NCI-H460 (cell line): Measurements from ENCODE around the gene SECTM1. TPM values are rescaled to one million over a fixed set of nuclear protein-coding genes. Genes with fewer than 3 reads are reported as not detected.
"Not testable (repeated sequence)": the region's sequence is repeated elsewhere in the genome, so short reads cannot be mapped to it uniquely, and the experiment has no call there.

Experiments used
- DNase-seq: peaks from one replicate; pipeline ENCODE4 v3.0.0-alpha.2; 2016; ENCODE audit warnings: low read depth; ENCODE audit errors: extremely low read depth
- polyA plus RNA-seq: library from polyadenylated mRNA; depleted of rRNA; stranded (reverse); fragments of >200 nt; gene quantifications from 2 replicates; pipeline ENCODE4 v1.2.3, GENCODE V29; 2014; cell fraction: nucleus; rRNA removed
- total RNA-seq: library from RNA; depleted of rRNA; stranded (reverse); fragments of >200 nt; shearing (Covaris generic); gene quantifications from 2 replicates; pipeline ENCODE4 v1.2.3, GENCODE V29; 2014; rRNA removed

Gene SECTM1
- total RNA-seq, result 13.0 and 19.3 TPM in 2 replicates
- polyA plus RNA-seq, result 14.4 and 23.8 TPM in 2 replicates

- DNase-seq, result no peak
Observed at GRCh38 chr17:82333279-82334171, at the start of gene SECTM1. TSS of gene SECTM1 (minus strand) at chr17:82333766. CDS start at chr17:82327240, 6,526 bp downstream.

- DNase-seq, result no peak
Observed at GRCh38 chr17:82382933-82383255, 49.3 kb upstream of the SECTM1 start.

- DNase-seq, result not testable (repeated sequence)
Observed at GRCh38 chr17:82382220-82382932, 48.8 kb upstream of the SECTM1 start.

GRCh38 chr17:82381703-82382009 lies 48.1 kb upstream of the SECTM1 start:
- DNase-seq, result not testable (repeated sequence)

- DNase-seq, result no peak
Observed at GRCh38 chr17:82380860-82381702, 47.5 kb upstream of the SECTM1 start.

- DNase-seq, result no peak
Observed at GRCh38 chr17:82378741-82379021, 45.1 kb upstream of the SECTM1 start.

GRCh38 chr17:82377924-82378740 lies 44.6 kb upstream of the SECTM1 start:
- no peak for DNase-seq

GRCh38 chr17:82377294-82377693 lies 43.7 kb upstream of the SECTM1 start:
- not testable (repeated sequence) for DNase-seq

GRCh38 chr17:82376042-82376730 lies 42.6 kb upstream of the SECTM1 start:
- DNase-seq, result no peak

GRCh38 chr17:82375359-82376041 lies 41.9 kb upstream of the SECTM1 start:
- no peak for DNase-seq

GRCh38 chr17:82374626-82375331 lies 41.2 kb upstream of the SECTM1 start:
- DNase-seq, result no peak

GRCh38 chr17:82373731-82374625 lies 40.4 kb upstream of the SECTM1 start:
- no peak for DNase-seq

GRCh38 chr17:82373072-82373452 lies 39.5 kb upstream of the SECTM1 start:
- not testable (repeated sequence) for DNase-seq

GRCh38 chr17:82372249-82373071 lies 38.9 kb upstream of the SECTM1 start:
- DNase-seq, result no peak

- no peak for DNase-seq
Observed at GRCh38 chr17:82371333-82372248, 38.0 kb upstream of the SECTM1 start, which contains the start of gene UTS2R. TSS of gene UTS2R (plus strand) at chr17:82371765. CDS start at chr17:82374325, 2,560 bp downstream.
